ENCODE data around the gene SLC41A2.

The SLC41A2 gene

GRCh38 chr12:104939089-104939488, 19.0 kb downstream of the SLC41A2 start:
- Histone ChIP-seq H3K79me1 (ENCODE audit: low read depth, low read length) (no peaks in the 10 kb centered on the region), H3K4me2 (ENCODE audit: insufficient read depth, low read length, poor library complexity, severe bottlenecking) (no peak overlapping the region), H3K27me3 (ENCODE audit: control insufficient read depth in 3 of 3, insufficient read depth in 3 of 3, low read depth in 1 of 3, low read length in 3 of 3) (no peaks in the 10 kb centered on the region), H3K4me1 (ENCODE audit: control insufficient read depth in 2 of 2, insufficient read depth in 1 of 2, low read depth in 1 of 2, low read length in 2 of 2) (no peaks in the 10 kb centered on the region), H2BK15ac (ENCODE audit: low read length) (no peak overlapping the region), H2BK12ac (ENCODE audit: low read length) (no peak overlapping the region), H2AK5ac (ENCODE audit: low read depth, low read length) (no peak overlapping the region), H3K9ac (ENCODE audit: low read depth, low read length, poor library complexity) (no peak overlapping the region), H3K9me3 (replicated peaks in 1 of 2; ENCODE audit: control insufficient read depth in 2 of 2, insufficient read depth in 1 of 2, low read depth in 1 of 2, low read length in 2 of 2) (peaks cover 0 to under 1% of the 10 kb centered on the region in 2 donors), H3K36me3 (replicated peaks in 1 of 2; ENCODE audit: control insufficient read depth in 2 of 2, insufficient read depth in 2 of 2, low read length in 2 of 2) (no peaks in the 10 kb centered on the region), H3K14ac (ENCODE audit: low read length) (no peak overlapping the region), H3K23ac (ENCODE audit: low read depth, low read length, poor library complexity) (no peak overlapping the region), H2BK5ac (ENCODE audit: low read length) (no peak overlapping the region), H4K91ac (ENCODE audit: low read depth, low read length, poor library complexity) (no peak overlapping the region), H4K8ac (ENCODE audit: low read depth, low read length) (no peak overlapping the region), H3K4me3 (ENCODE audit: low read length in 2 of 2) (no peak overlapping the region), H2BK120ac (ENCODE audit: low read depth, low read length) (no peak overlapping the region), H3K27ac (replicated peaks; ENCODE audit: low read length) (no peak overlapping the region), H2AFZ (ENCODE audit: low read length) (no peak overlapping the region), H3K18ac (ENCODE audit: low read length) (no peak overlapping the region), H3K4ac (ENCODE audit: low read length) (no peak overlapping the region)
- no peak for DNase-seq (ENCODE audit: low spot score)
- WGBS, 2 donors (ENCODE audit: extremely low coverage in 2 of 2, insufficient read length in 2 of 2, insufficient replicate concordance in 1 of 2): no CpG with 5 or more reads among the region's 2 CpGs

- no peak overlapping the region for H3K23ac ChIP-seq (ENCODE audit: low read depth, low read length, poor library complexity)
- H2BK5ac ChIP-seq (ENCODE audit: low read length): no peak overlapping the region
- no peak overlapping the region for H2AK5ac ChIP-seq (ENCODE audit: low read depth, low read length)
- H3K4ac ChIP-seq (ENCODE audit: low read length): no peak overlapping the region
- no peaks in the 10 kb centered on the region for H3K9me3 ChIP-seq (replicated peaks in 1 of 2; ENCODE audit: control insufficient read depth in 2 of 2, insufficient read depth in 1 of 2, low read depth in 1 of 2, low read length in 2 of 2)
- H3K4me1 ChIP-seq (ENCODE audit: control insufficient read depth in 2 of 2, insufficient read depth in 1 of 2, low read depth in 1 of 2, low read length in 2 of 2): no peaks in the 10 kb centered on the region
- no peak overlapping the region for H4K8ac ChIP-seq (ENCODE audit: low read depth, low read length)
- H3K4me2 ChIP-seq (ENCODE audit: insufficient read depth, low read length, poor library complexity, severe bottlenecking): no peak overlapping the region
- H3K36me3 ChIP-seq (replicated peaks in 1 of 2; ENCODE audit: control insufficient read depth in 2 of 2, insufficient read depth in 2 of 2, low read length in 2 of 2): no peaks in the 10 kb centered on the region
- H3K9ac ChIP-seq (ENCODE audit: low read depth, low read length, poor library complexity): no peak overlapping the region
- H4K91ac ChIP-seq (ENCODE audit: low read depth, low read length, poor library complexity): no peak overlapping the region
- H2BK15ac ChIP-seq (ENCODE audit: low read length): no peak overlapping the region
- H3K27me3 ChIP-seq (ENCODE audit: control insufficient read depth in 3 of 3, insufficient read depth in 3 of 3, low read depth in 1 of 3, low read length in 3 of 3): no peaks in the 10 kb centered on the region
- no peak overlapping the region for H3K14ac ChIP-seq (ENCODE audit: low read length)
- no peak overlapping the region for H2BK120ac ChIP-seq (ENCODE audit: low read depth, low read length)
- WGBS, 2 donors (ENCODE audit: extremely low coverage in 2 of 2, insufficient read length in 2 of 2, insufficient replicate concordance in 1 of 2): no CpG with 5 or more reads among the region's 3 CpGs
- H3K18ac ChIP-seq (ENCODE audit: low read length): no peak overlapping the region
- no peak for DNase-seq (ENCODE audit: low spot score)
- no peak overlapping the region for H2BK12ac ChIP-seq (ENCODE audit: low read length)
- no peak overlapping the region for H3K27ac ChIP-seq (replicated peaks; ENCODE audit: low read length)
- H3K4me3 ChIP-seq (ENCODE audit: low read length in 2 of 2): no peak overlapping the region
- H3K79me1 ChIP-seq (ENCODE audit: low read depth, low read length): no peaks in the 10 kb centered on the region
- no peak overlapping the region for H2AFZ ChIP-seq (ENCODE audit: low read length)
Observed at GRCh38 chr12:104938371-104938770, 19.7 kb downstream of the SLC41A2 start.

GRCh38 chr12:104935886-104936285, 22.2 kb downstream of the SLC41A2 start:
- H3K23ac ChIP-seq (ENCODE audit: low read depth, low read length, poor library complexity): no peak overlapping the region
- H2BK120ac ChIP-seq (ENCODE audit: low read depth, low read length): no peak overlapping the region
- no CpG with 5 or more reads among the region's 2 CpGs for WGBS, 2 donors (ENCODE audit: extremely low coverage in 2 of 2, insufficient read length in 2 of 2, insufficient replicate concordance in 1 of 2)
- H3K9me3 ChIP-seq (replicated peaks in 1 of 2; ENCODE audit: control insufficient read depth in 2 of 2, insufficient read depth in 1 of 2, low read depth in 1 of 2, low read length in 2 of 2): no peaks in the 10 kb centered on the region
- no peak overlapping the region for H2AK5ac ChIP-seq (ENCODE audit: low read depth, low read length)
- DNase-seq (ENCODE audit: low spot score): no peak
- no peak overlapping the region for H3K14ac ChIP-seq (ENCODE audit: low read length)
- H3K4me1 ChIP-seq (ENCODE audit: control insufficient read depth in 2 of 2, insufficient read depth in 1 of 2, low read depth in 1 of 2, low read length in 2 of 2): no peaks in the 10 kb centered on the region
- no peak overlapping the region for H2BK12ac ChIP-seq (ENCODE audit: low read length)
- H2BK5ac ChIP-seq (ENCODE audit: low read length): no peak overlapping the region
- H4K8ac ChIP-seq (ENCODE audit: low read depth, low read length): no peak overlapping the region
- H3K4me2 ChIP-seq (ENCODE audit: insufficient read depth, low read length, poor library complexity, severe bottlenecking): no peak overlapping the region
- no peak overlapping the region for H2AFZ ChIP-seq (ENCODE audit: low read length)
- H3K18ac ChIP-seq (ENCODE audit: low read length): no peak overlapping the region
- H3K27me3 ChIP-seq (ENCODE audit: control insufficient read depth in 3 of 3, insufficient read depth in 3 of 3, low read depth in 1 of 3, low read length in 3 of 3): no peaks in the 10 kb centered on the region
- no peak overlapping the region for H2BK15ac ChIP-seq (ENCODE audit: low read length)
- no peaks in the 10 kb centered on the region for H3K36me3 ChIP-seq (replicated peaks in 1 of 2; ENCODE audit: control insufficient read depth in 2 of 2, insufficient read depth in 2 of 2, low read length in 2 of 2)
- H3K4ac ChIP-seq (ENCODE audit: low read length): no peak overlapping the region
- no peak overlapping the region for H4K91ac ChIP-seq (ENCODE audit: low read depth, low read length, poor library complexity)
- no peak overlapping the region for H3K27ac ChIP-seq (replicated peaks; ENCODE audit: low read length)
- no peak overlapping the region for H3K4me3 ChIP-seq (ENCODE audit: low read length in 2 of 2)
- H3K9ac ChIP-seq (ENCODE audit: low read depth, low read length, poor library complexity): no peak overlapping the region
- no peaks in the 10 kb centered on the region for H3K79me1 ChIP-seq (ENCODE audit: low read depth, low read length)

DNA sequence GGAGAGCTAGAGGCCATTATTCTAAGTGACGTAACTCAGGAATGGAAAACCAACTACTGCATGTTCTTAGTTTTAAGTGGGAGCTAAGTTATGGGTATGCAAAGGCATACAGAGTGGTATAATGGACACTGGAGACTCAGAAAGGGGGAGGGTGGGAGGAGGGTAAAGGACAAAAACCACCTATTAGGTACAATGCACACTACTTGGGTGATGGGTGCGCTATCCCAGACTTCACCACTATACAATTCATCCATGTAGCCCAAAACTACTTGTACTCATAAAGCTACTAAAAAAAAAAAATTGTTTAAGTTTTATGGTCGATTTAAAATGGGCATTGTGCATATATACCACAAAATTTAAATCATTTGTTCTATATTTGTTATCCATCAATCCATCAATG, 24.3 kb downstream of the SLC41A2 start:
- Histone ChIP-seq H3K27me3 (ENCODE audit: control insufficient read depth in 3 of 3, insufficient read depth in 3 of 3, low read depth in 1 of 3, low read length in 3 of 3) (peaks cover 0 to 3% (median 0%) of the 10 kb centered on the region in 3 experiments), H3K9ac (ENCODE audit: low read depth, low read length, poor library complexity) (no peak overlapping the region), H3K4ac (ENCODE audit: low read length) (no peak overlapping the region), H3K27ac (replicated peaks; ENCODE audit: low read length) (no peak overlapping the region), H2AFZ (ENCODE audit: low read length) (no peak overlapping the region), H2BK12ac (ENCODE audit: low read length) (no peak overlapping the region), H3K23ac (ENCODE audit: low read depth, low read length, poor library complexity) (no peak overlapping the region), H3K18ac (ENCODE audit: low read length) (no peak overlapping the region), H3K79me1 (ENCODE audit: low read depth, low read length) (no peaks in the 10 kb centered on the region), H3K36me3 (replicated peaks in 1 of 2; ENCODE audit: control insufficient read depth in 2 of 2, insufficient read depth in 2 of 2, low read length in 2 of 2) (no peaks in the 10 kb centered on the region), H2BK120ac (ENCODE audit: low read depth, low read length) (no peak overlapping the region), H3K4me1 (ENCODE audit: control insufficient read depth in 2 of 2, insufficient read depth in 1 of 2, low read depth in 1 of 2, low read length in 2 of 2) (no peaks in the 10 kb centered on the region), H2BK15ac (ENCODE audit: low read length) (no peak overlapping the region), H2AK5ac (ENCODE audit: low read depth, low read length) (no peak overlapping the region), H3K14ac (ENCODE audit: low read length) (no peak overlapping the region), H3K4me2 (ENCODE audit: insufficient read depth, low read length, poor library complexity, severe bottlenecking) (no peak overlapping the region), H4K91ac (ENCODE audit: low read depth, low read length, poor library complexity) (no peak overlapping the region), H3K4me3 (ENCODE audit: low read length in 2 of 2) (no peak overlapping the region), H4K8ac (ENCODE audit: low read depth, low read length) (no peak overlapping the region), H2BK5ac (ENCODE audit: low read length) (no peak overlapping the region), H3K9me3 (replicated peaks in 1 of 2; ENCODE audit: control insufficient read depth in 2 of 2, insufficient read depth in 1 of 2, low read depth in 1 of 2, low read length in 2 of 2) (no peaks in the 10 kb centered on the region)
- WGBS, 2 donors (ENCODE audit: extremely low coverage in 2 of 2, insufficient read length in 2 of 2, insufficient replicate concordance in 1 of 2): no CpG with 5 or more reads among the region's 3 CpGs
- DNase-seq (ENCODE audit: low spot score): no peak

Data from neuronal stem cell (in vitro differentiated cells).